ENCODE measurements around the gene KCNF1.

GRCh38 chr2:10875126-10875525 lies 36.6 kb upstream of the KCNF1 start:
- TF ChIP-seq, protein P1, sequence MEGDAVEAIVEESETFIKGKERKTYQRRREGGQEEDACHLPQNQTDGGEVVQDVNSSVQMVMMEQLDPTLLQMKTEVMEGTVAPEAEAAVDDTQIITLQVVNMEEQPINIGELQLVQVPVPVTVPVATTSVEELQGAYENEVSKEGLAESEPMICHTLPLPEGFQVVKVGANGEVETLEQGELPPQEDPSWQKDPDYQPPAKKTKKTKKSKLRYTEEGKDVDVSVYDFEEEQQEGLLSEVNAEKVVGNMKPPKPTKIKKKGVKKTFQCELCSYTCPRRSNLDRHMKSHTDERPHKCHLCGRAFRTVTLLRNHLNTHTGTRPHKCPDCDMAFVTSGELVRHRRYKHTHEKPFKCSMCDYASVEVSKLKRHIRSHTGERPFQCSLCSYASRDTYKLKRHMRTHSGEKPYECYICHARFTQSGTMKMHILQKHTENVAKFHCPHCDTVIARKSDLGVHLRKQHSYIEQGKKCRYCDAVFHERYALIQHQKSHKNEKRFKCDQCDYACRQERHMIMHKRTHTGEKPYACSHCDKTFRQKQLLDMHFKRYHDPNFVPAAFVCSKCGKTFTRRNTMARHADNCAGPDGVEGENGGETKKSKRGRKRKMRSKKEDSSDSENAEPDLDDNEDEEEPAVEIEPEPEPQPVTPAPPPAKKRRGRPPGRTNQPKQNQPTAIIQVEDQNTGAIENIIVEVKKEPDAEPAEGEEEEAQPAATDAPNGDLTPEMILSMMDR (IDR thresholded peaks at IDR 0.05), result no peak
- no peak for TF ChIP-seq POLR2A (IDR thresholded peaks at IDR 0.05)
